ENCODE data around the gene BCL7C. TPM values are rescaled to one million over a fixed set of nuclear protein-coding genes. Genes with fewer than 3 reads are reported as not detected.

BCL7C gene
- total RNA-seq, 2 experiments from 2014 or later = 21.8 to 23.6 TPM

GRCh38 chr16:30934827-30935557 is 41.1 kb upstream of the BCL7C start:
- ATAC-seq = peak; percentile 97
- H3K9me3 Mint-ChIP-seq = no peaks in the 10 kb centered on the region
- ChIA-PET CTCF (interaction anchor here (0.9 to 3.5 kb wide), 9 partner anchors 7 to 63 kb away, joined by 3 to 19 read pairs (median 8); partner anchors contain the start of gene ORAI3), POLR2A (interaction anchor here (0.6 to 2.5 kb wide), 5 partner anchors 9 to 300 kb away, joined by 3 to 7 read pairs (median 4); no protein-coding TSS in a partner anchor)
- peak; percentile 72 for DNase-seq
- peaks cover 16% of the 10 kb centered on the region for H3K4me1 Mint-ChIP-seq (ENCODE audit: low read depth)
- TF ChIP-seq CTCF (IDR thresholded peaks at IDR 0.05) = peak; percentile 69
- H3K27me3 Mint-ChIP-seq = no peaks in the 10 kb centered on the region
- peak overlapping the region; percentile 29 for H3K27ac Mint-ChIP-seq
- intact Hi-C loops (cut with micrococcal nuclease) = no loop called here
- no peak overlapping the region for H3K4me3 Mint-ChIP-seq
- H3K36me3 Mint-ChIP-seq (ENCODE audit: low read depth) = peaks cover 9% of the 10 kb centered on the region

GRCh38 chr16:30931068-30931650 is 37.3 kb upstream of the BCL7C start:
- Mint-ChIP-seq H3K4me3 (no peak overlapping the region), H3K27ac (no peak overlapping the region), H3K4me1 (ENCODE audit: low read depth) (peaks cover 9% of the 10 kb centered on the region), H3K36me3 (ENCODE audit: low read depth) (peaks cover 8% of the 10 kb centered on the region), H3K9me3 (no peaks in the 10 kb centered on the region), H3K27me3 (no peaks in the 10 kb centered on the region)
- ChIA-PET POLR2A (no interaction called here), CTCF (interaction anchor here (3.5 kb wide), 1 partner anchor 11 kb away, joined by 19 read pairs; no protein-coding TSS in a partner anchor)
- DNase-seq (no peak), ATAC-seq (no peak)
- intact Hi-C loops (cut with micrococcal nuclease) = no loop called here
- no peak for TF ChIP-seq CTCF (IDR thresholded peaks at IDR 0.05)

- TF ChIP-seq CTCF (IDR thresholded peaks at IDR 0.05) = no peak
- intact Hi-C loops (cut with micrococcal nuclease) = no loop called here
- Mint-ChIP-seq H3K4me1 (ENCODE audit: low read depth) (peaks cover 10% of the 10 kb centered on the region), H3K27me3 (no peaks in the 10 kb centered on the region), H3K27ac (no peak overlapping the region), H3K36me3 (ENCODE audit: low read depth) (peaks cover 6% of the 10 kb centered on the region), H3K9me3 (no peaks in the 10 kb centered on the region), H3K4me3 (no peak overlapping the region)
- no peak for DNase-seq
- ATAC-seq = no peak
- ChIA-PET CTCF (no interaction called here), POLR2A (no interaction called here)
Measured at GRCh38 chr16:30930160-30930571, 36.3 kb upstream of the BCL7C start.

GRCh38 chr16:30929167-30929566 is 35.3 kb upstream of the BCL7C start:
- no peak for ATAC-seq
- POLR2A ChIA-PET = no interaction called here
- peak; percentile 41 for DNase-seq
- CTCF ChIA-PET = interaction anchor here (2.3 kb wide), 1 partner anchor 13 kb away, joined by 8 read pairs; no protein-coding TSS in a partner anchor
- no peak overlapping the region for H3K27ac Mint-ChIP-seq
- no peak overlapping the region for H3K4me3 Mint-ChIP-seq
- H3K9me3 Mint-ChIP-seq = no peaks in the 10 kb centered on the region
- intact Hi-C loops (cut with micrococcal nuclease) = loop anchor here (10.0 kb wide), 1 partner anchor 234 kb away; the partner anchor contains the start of gene SRCAP
- no peaks in the 10 kb centered on the region for H3K27me3 Mint-ChIP-seq
- H3K4me1 Mint-ChIP-seq (ENCODE audit: low read depth) = peaks cover 9% of the 10 kb centered on the region
- peaks cover 6% of the 10 kb centered on the region for H3K36me3 Mint-ChIP-seq (ENCODE audit: low read depth)
- no peak for TF ChIP-seq CTCF (IDR thresholded peaks at IDR 0.05)

GRCh38 chr16:30928390-30928789 is 34.5 kb upstream of the BCL7C start:
- ATAC-seq (no peak), DNase-seq (no peak)
- H3K27ac Mint-ChIP-seq = no peak overlapping the region
- CTCF ChIA-PET = interaction anchor here (2.3 kb wide), 1 partner anchor 14 kb away, joined by 8 read pairs; no protein-coding TSS in a partner anchor
- H3K4me1 Mint-ChIP-seq (ENCODE audit: low read depth) = peaks cover 9% of the 10 kb centered on the region
- intact Hi-C loops (cut with micrococcal nuclease) = loop anchor here (10.0 kb wide), 1 partner anchor 234 kb away; the partner anchor contains the start of gene SRCAP
- no peaks in the 10 kb centered on the region for H3K9me3 Mint-ChIP-seq
- peaks cover 6% of the 10 kb centered on the region for H3K36me3 Mint-ChIP-seq (ENCODE audit: low read depth)
- H3K27me3 Mint-ChIP-seq = no peaks in the 10 kb centered on the region
- TF ChIP-seq CTCF (IDR thresholded peaks at IDR 0.05) = no peak
- POLR2A ChIA-PET = interaction anchor here (0.7 to 1.0 kb wide), 2 partner anchors 14 to 21 kb away, joined by 3 read pairs; partner anchors contain the start of gene ORAI3
- no peak overlapping the region for H3K4me3 Mint-ChIP-seq

Measured in activated CD8-positive, alpha-beta T cell treated with anti-CD3 and anti-CD28 coated beads for 36 hours (primary cell).